CD4-positive, alpha-beta T cell treated with Interleukin-6 at 100 ng/mL for 8 hours (primary cell): ENCODE data around the gene CLTC.
"Not testable (repeated sequence)": the region's sequence is repeated elsewhere in the genome, so short reads cannot be mapped to it uniquely, and the experiment has no call there.

Experiments
- DNase-seq: peaks from one replicate; pipeline ENCODE4 v3.0.0-alpha.2; 2020; ENCODE audit warnings: mixed read lengths, low spot score

The CLTC gene

DNA sequence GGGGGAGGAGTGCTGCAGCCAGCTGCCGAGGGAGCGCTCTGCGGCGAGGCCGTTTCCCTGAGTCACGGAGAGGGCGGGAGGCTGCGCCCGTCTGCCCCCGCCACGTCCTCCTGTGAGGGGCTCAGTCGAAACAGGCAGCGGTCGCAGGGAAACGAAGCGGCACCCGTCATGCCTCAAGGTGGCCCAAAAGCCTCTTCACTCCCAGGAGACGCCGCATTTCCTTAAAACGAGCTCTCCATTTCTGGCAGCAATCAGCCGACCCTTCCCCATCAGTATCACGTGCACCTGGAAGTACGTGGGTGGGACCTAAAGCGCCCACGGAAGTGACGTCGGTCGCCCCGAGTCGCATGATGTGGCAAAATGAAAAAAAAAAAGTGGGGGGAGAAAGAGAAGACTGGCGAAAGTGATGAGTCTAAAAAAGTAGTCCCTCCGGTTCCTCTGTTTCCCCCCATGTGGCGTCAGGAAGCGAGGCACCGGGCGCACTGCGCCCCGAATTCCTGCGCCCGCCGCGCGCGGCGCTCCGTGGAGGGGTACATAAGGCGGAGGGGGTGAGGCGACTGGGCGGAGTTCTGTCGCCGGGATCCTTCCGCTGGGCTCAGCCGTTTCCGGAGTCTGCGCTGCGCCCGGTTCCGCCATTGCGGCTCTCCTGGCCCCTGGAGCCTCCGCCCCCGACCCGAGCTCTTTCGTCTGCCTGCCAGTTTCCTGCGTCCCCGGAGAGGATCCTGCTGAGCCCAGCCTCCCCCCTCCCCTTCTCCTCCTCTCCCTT lies at the start of gene CLTC:
Gene CLTC, plus strand, starts transcription at position 598 of the 766 bp plus-strand sequence. CDS start 237 bp downstream, outside the sequence.
- DNase-seq, result peak; percentile 86

DNA sequence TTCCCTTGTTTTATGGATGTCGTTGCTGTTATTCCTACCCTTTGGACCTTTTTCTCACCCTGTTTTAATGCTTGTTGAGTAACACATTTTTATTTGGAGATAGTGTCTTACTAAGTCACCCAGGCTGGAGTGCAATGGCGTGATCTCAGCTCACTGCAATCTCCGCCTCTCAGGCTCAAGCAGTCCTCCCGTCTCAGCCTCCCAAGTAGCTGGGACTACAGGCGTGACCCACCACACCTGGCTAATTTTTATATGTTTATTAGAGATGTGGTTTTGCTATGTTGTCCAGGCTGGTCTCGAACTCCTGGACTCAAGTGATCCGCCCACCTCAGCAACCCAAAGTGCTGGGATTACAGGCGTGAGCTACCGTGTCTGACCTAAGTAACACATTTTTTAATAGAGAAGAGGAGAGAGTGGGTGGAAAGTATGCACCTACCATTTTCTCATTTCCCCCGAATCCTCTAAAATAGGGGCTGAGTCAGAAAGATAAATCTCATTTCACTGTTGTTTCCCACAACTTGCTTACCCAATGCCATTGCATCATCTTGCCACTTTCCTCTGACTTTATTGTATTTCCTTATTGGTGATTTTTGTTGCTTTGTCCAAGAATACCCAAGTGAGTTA lies 47.3 kb upstream of the CLTC start:
- no peak for DNase-seq

DNA sequence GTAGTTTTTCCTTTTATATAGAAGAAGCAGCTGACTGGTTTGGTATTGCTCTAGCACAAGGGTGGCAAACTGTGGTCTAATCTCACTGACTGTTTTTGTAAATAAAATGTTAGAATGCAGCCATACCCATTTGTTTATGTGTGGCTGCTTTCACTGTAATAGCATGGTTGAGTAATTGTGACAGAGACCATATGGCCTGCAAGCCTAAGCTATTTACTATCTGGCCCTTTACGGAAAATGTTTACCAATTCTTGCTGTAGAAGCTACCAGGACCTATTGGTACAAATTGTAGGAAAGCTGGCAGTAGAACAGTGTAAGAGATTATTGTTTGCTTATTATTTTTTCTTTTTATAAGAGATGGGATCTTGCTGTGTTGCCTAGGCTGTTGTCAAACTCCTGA lies 35.5 kb upstream of the CLTC start:
- DNase-seq, result not testable (repeated sequence)

DNA sequence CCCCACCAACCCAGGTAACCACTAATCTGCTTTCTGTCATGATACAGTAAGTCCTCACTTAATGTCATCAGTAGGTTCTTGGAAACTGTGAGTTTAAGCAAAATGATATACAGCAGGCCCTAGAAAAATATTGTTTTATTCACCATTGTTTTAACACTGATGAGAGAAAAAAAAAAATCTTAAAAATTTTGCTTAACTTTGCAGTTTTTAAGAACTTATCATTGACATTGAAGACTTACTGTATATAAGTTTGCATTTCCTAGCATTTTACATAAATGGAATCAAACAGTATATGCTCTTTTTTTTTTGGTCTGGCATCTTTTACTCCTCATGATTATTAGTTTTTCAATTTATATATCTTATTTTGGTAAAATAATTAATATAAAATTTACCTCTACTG lies 19.5 kb upstream of the CLTC start:
- no peak for DNase-seq

DNA sequence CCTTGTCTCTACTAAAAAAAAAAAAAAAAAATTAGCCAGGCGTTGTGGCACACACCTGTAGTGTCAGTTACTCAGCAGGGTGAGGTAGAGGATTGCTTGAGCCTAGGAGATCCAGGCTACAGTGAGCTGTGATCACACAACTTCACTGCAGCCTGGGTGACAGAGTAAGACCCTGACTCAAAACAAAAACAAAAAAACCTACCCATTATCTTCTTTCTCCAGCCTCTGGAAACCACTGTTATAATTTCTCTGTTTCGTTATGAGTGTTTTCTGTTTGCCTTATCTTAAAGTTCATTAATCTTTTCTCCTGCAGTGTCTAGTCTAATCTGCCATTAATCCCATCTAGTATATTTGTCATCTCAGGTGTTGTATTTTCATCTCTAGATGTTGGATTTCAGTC lies 18.6 kb upstream of the CLTC start:
- DNase-seq, result no peak

DNA sequence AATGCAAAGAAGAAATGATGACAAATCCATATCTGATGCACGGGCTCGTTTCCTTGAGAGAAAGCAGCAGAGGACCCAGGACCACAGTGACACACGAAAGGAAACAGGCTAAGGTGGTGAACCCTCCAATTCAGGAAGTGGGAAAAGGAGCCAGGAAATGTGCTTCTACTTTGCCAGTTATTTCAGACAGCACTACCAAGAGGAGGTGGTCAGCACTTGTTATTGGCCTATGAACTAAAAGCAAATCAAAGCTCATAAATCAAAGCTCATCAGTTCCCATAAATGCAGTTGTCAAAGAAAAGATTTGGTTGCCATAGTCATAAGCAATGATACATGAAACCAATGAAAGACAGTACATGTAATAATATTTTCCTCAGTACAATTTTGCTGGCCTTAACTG lies 12.6 kb upstream of the CLTC start:
- DNase-seq, result no peak

DNA sequence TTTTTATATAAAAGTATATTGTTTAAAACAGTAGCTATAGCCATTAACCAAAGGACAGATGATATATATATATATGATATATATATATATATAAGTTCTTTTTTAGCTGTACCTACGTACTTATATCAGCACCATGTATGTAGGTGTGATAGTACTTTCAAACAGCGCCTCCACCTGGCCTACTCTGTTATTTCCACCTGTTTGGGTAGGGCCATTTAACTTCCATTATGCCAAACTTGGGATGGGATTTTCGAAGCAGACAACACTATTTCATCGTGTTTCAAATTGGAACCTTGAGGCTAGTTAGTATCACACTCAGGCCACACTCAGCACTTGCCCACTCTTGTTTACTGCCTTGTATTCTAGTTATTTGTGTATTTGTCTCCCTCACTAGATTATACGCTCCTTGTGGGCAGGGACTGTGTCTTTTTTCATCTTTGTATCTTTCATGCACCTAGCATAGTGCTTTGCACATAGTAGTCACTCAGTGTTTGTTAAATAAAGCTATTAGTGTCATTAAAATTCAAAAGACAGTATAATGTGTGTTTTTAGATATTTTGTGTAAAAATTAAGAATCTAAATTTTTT lies 11.8 kb upstream of the CLTC start:
- no peak for DNase-seq

DNA sequence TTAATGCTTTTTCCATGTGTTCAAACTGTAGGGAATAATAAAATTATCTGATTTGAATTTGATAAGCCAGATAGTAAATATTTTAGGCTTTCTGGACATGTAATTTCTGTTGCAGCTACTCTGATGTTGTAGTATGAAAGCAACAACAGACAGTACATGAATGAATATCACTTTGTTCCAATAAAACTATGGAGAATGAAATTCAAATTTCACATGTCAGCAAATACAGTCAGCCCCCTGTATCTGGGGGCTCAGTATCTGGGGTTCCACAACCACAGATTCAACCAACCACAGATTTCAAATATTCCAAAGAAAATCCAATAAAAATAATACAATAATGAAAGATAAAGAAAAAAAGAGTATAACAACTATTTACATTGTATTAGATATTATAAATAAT lies 8.2 kb upstream of the CLTC start:
- DNase-seq, result no peak

DNA sequence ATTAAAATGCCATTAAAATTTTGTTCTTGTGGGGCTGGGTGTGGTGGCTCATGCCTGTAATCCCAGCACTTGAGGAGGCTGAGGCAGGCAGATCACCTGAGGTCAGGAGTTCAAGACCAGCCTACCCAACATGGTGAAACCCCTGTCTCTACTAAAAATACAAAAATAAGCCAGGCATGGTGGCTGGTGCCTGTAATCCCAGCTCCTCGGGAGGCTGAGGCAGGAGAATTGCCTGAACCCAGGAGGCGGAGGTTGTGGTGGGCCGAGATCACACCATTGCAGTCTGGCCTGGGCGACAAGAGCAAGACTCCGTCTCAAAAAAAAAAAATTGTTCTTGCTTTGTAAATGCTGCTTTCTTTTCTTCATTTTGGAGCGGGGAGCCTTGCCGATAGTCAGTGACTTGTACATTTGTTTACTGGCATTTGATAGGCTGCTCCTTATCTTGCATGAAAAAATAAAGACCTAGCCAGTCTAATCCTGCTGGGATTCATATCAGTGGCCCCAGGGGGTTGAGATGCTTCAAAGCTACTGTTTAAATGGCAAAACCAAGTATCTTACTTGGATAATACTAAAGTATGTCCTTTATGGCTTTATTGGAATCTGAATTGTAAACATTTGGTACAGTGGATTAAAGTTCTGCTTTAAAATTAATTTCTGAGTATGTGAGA lies 3.3 kb upstream of the CLTC start:
- DNase-seq, result no peak

DNA sequence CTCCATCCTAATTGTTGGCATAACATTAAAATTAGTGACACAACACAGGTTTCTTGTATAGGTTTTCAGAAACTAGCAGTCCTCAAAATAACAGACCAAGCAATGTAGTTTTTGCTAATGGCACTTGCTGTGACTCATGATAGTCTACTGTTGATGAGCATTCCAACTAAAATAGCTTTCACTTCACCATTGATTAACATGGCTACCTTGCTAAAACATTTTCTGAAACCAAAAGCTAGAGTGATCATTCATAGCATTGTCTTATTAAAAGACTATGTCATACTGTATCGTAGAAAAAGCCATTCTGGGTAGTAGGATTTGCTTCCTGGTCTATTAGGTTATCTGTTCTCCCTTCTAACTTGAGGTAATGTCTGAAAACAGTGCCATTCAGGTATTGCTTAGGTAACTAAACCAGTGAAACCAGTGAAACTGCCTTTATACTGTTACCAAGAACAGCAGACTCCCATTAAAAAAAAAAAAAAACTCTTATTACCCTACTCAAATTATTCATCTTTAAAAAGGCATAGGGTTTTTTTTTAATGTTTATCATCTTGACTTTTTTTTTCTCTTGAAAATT lies 2.5 kb upstream of the CLTC start:
- no peak for DNase-seq

DNA sequence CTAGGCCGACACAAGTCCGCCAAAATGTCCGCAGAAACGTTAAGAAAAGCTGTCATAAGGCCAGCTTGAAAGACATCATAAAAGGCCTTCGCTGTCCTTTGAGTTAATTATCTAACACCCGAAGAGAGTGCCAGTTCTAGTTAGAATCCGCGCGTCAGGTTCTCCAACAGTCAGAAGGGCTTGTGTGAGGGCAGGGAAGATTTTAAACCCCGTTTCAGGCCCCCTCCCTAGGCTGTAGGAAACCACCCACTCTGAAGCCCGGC lies 729 bp upstream of the CLTC start:
- DNase-seq, result no peak

DNA sequence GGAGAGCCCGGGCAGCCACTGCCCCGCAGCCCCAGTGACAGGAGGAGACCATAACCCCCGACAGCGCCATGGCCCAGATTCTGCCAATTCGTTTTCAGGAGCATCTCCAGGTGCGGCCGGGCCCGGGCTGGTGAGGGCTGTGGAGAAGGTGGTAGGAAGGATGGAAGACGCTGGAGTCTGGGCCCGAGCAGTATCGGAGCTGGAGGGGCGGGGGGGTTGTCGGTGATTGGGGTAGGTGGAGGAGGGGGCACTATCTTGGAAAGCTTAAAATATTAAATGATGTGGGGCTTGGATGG lies 317 bp downstream of the CLTC start:
- no peak for DNase-seq

DNA sequence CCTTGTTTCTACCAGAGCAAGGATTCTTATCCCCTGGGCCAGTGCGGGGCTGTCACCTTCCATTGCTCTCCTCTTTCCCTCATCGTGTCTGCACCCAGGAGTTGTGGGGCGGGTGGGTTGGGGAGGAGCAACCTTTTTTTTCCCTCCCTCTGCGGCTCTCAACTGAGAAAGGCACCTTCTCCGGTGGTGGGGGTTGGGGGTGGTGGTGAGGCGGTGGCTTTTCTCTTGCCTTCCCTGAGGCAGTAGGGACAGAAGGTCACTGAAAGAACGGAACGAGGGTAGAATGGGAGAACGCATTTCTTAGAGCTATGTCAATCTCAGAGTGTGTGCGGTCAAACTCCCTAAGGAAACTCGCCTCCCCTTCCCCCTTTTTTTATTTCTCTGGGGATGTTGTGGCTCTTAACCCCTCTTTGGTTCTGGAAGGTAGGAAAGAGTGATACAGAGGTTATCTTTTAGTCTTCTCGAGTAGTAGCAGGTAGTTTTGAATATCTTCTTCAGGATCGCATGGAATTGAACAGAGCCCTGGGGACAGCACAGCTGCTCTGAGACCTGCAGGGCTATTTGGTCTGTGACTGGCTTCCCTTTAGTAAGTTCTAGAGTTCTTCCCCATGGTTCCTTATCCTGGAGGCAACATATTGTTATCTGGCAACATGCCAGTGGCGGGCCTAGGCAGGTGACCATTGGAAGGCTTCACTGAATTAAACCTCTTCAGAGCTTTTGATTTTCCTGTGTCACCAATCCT lies 994 bp downstream of the CLTC start:
- peak; percentile 44 for DNase-seq

DNA sequence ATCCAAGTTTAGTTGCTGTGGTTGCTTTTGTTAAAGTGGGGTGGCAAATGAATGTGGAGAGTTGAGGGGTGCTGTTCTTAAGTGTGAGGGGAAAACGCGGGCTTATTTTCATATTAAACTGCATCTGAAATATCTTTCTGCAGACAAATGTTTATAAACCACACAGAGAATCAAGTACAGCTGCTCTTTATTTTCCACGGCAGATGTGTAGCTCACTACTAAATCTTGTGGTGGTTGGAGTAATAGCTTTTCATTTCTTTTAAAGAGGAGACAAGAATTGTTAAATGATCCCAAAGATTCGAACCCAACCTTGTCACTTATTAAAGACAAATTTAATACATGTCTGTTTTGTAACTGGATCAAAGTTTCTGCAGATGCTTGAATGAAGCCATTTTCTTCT lies 2.1 kb downstream of the CLTC start:
- no peak for DNase-seq

DNA sequence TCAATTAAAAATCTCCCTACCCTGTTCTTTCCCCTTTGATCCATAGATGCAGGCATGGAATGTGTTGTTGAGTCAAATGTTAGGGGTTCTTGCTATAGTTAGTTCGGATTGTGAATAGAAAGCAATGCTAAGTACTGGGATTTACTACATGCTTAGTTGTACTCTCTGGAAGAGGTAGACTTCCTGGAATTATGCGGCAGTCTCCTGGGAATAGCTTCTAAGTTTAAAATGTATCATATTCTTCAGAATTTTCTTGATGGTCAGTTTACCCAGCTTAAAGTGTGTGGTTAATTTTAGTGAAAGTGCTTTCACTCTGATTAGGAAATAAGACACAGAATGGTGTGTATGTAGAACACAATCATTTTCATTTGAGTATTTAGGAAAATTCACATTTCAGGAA lies 3.5 kb downstream of the CLTC start:
- DNase-seq, result no peak

DNA sequence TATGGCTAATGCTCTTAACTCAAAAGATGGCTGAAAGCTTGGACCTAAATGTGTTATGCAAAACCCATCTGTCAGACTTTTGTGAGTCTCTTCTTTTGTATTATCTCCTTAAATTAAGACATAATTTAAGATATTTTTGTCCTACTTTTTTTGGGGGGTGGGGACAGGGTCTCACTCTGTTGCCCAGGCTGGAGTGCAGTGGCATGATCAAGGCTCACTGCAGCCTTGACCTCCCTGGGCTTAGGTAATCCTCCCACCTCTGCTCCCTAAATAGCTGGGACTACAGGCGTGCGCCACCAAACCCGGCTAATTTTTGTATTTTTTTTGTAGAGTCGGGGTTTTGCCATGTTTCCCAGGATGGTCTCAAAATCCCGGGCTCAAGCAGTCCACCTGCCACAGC lies 7.1 kb downstream of the CLTC start:
- no peak for DNase-seq

DNA sequence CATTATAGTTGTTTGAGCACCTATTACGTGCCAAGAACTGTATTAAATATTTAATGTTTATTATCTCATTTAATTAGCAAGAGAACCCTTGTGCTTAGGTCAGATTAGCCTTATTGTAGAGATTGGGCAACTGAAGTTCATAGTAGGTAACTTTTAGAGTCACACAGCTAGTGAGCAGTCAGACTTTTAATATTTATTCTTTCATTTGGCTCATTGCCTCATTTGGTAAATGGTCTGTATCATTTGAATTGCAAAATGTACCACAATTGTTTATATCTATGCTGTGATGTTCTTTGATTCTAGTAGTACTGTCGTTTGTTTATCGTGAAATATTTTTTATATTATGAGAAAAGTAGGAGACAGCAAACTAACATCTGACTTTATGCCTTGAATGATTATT lies 7.6 kb downstream of the CLTC start:
- DNase-seq, result no peak

DNA sequence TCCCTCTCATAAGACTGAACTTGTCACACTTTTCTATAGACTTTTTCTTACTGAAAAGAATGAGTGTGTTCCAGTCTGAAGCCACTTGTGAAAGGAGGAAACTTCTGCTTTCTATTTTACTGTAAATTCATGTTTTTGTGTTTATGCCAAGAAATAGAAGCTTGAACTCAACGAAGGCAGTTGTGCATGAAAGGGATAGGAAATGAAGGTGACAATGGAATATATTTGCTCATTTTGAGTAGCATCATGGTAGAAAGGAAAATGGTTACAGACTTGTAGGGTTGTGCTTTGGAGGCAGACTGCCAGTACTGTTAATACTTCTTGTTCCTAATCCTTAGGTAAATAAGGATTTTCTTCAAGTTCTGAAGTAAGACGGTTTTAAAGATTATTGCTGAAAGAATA lies 8.1 kb downstream of the CLTC start:
- no peak for DNase-seq

DNA sequence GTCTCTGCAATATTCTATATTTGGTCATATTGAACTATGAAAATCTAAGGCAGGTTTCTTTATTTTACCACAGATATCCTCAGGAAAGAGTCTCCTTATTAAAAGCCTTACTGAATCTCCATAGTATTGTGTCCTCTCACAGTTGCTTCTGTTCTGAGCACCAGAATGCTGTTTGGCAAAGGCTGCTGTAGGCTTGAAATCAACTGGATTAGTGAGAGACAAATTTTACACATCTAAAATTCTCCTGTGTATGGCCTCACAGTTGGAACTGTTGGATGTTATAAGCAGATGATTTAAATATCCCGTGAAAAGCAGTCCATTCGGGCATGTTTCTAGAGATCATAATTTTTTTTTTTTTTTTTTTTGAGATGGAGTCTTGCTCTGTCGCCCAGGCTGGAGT lies 9.5 kb downstream of the CLTC start:
- no peak for DNase-seq

DNA sequence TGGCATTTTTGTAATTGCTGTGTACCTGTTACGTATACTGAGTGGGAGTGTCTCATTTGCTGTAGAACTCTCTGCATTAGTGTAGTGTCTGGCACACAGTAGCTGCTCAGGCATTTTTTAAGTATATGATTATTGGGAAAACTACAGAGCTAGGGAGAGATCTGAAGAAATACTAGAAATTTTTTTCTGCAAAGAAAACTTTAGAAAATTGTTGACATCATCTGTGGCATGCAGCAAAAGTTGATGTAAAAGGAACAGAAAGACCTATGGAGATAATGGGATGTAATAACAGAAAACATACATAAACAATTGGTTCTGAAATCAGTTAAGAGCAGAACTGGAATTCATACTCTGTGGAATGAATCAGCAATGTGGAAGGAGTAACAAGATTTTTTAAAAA lies 11.6 kb downstream of the CLTC start:
- no peak for DNase-seq

DNA sequence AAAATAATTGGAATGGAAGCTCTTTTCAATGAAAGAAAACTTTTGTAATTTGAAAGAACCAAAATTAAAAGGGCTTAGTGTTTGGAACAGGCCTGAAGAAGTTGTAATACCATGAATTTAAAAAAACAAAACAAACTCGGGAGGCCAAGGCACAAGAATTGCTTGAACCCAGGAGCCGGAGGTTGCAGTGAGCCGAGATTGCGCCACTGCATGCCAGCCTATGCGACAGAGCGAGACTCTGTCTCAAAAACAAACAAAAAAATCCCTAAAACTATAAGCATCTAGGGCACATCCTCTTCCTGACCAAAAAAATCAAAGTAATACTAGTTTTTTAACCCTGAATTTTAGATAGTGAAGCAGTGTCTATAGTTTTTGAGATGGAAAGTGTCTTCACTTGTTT lies 12.7 kb downstream of the CLTC start:
- no peak for DNase-seq

DNA sequence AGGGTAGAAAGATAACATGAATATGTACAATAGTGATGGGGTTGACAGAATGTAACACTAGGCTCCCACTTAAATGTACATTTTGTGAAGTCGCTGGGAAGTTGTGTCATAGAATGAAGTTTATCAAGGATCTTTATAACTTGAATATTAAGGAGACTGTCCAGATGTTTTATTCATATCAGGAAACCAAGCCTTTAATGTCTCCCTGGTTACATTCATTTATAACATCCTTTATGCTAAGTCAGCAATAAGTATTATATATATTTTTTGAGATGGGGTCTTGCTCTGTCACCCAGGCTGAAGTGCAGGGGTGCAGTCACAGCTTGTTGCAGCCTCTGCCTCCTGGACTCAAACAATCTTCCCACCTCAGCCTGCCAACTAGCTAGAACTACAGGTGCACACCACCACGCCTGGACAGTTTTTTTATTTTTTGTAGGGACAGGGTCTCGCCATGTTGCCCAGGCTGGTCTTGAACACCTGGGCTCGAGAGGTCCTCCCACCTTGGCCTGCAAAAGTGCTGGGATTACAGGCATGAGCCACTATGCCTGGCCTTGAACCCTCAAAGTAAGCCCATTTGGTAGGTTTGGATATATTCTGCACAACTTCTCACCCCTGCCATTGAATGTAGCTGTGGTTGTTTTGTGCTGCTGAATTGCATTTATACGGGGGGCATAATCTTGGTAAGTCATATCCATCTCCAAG lies 14.1 kb downstream of the CLTC start:
- no peak for DNase-seq
